ENCODE measurements around the gene TSHZ2.
"Not testable (repeated sequence)": the region's sequence is repeated elsewhere in the genome, so short reads cannot be mapped to it uniquely, and the experiment has no call there.

Gene TSHZ2

DNA sequence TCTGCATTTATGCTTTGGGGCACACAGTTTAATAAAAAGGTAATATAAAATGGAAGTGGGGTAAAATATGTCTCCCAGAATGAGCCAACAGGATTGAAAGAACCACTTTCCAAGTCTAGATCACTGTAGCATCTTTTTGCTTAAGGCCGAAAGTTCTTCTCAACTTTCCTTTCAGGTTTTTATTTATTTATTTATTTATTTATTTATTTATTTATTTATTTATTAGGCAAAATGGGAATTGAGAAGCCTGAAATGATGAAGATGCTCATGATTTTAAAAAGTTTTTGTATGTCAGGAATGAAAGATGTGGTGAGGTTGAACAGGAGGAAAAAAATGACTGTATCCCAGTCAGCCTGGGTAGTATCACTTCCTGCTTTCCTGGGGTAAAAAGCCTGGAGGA is 24.0 kb downstream of the TSHZ2 start:
- no peak for DNase-seq (ENCODE audit: low read depth)

- DNase-seq (ENCODE audit: low read depth): no peak
Measured at GRCh38 chr20:52996658-52997057, 24.5 kb downstream of the TSHZ2 start.

- no peak for DNase-seq (ENCODE audit: low read depth)
Measured at GRCh38 chr20:52998268-52998667, 26.1 kb downstream of the TSHZ2 start.

DNA sequence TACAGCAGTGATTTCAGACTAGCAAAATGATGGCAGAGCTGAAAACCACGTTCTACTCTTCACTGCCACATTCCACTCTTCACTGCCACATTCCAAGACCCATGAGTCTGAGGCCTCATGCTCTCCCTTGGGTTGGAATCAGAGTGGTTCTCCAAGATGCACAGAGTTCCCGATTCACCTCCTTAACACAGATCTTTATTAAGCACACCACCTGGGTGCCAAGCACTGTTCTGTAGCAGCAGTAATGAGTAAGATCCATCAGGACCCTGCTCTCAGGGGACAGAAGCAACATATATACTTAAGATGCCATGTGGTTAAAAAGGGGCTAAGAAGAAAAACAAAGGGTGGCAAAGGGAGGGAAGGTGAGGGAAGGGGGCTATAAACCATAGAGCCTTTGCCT is 26.9 kb downstream of the TSHZ2 start:
- no peak for DNase-seq (ENCODE audit: low read depth)

DNA sequence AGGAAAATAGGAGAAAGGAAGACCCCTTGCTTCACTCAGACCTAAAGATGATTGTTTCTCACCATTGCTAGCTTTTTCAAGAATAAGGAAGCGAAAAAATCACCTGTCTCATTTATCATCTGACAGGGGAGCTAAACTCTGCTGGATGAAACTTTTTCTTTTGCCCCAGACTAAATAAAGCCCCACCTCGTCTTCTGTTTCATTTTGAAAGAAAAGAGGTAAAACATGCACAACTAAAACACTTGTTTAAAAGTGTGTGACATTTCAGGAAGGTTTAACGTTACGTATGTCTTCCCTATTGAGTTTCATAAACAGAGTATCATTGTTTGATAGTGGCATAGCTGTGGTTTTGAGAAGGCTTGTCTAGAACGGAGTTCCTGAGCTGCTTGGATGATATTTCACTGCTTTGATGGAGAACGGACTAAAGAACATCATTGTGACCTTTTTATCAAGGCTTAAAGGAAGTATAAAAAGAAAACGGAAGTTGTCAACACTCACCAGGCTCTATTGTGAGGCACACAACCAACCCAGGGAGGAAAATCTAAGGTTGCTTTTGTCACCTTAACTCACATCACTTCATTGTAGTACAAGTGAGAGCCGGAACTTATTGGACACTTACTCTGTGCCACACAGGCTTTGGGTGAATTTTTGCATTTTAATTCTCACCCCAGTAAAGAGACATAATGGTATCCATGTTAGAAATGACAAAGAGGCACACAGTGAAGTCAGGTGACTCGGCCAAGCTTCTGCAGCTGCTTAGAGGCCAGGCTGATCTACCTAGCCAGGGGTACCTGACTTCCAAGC is 29.5 kb downstream of the TSHZ2 start:
- no peak for DNase-seq (ENCODE audit: low read depth)

DNA sequence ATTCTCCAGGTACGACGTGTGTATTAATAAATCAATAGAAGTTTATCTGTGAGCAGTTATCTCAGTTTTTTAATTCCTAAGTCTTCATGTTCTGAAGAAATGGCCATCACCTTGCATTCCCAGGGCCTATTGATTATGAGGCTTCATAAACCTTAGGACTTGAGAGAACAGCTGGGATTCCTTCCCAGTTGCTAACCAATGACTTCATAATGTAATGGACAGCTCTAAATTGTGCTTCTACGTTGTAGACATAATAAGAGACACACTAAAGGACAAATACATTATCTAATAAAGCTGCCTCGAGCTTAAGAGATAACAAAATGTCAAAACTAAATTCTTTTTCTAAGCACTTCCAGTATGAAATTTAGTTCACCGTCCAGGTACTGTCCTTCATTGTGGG is 30.6 kb downstream of the TSHZ2 start:
- no peak for DNase-seq (ENCODE audit: low read depth)

- DNase-seq (ENCODE audit: low read depth): no peak
Measured at GRCh38 chr20:53003420-53004154, 31.4 kb downstream of the TSHZ2 start.

GRCh38 chr20:53004267-53004813 is 32.2 kb downstream of the TSHZ2 start:
- no peak for DNase-seq (ENCODE audit: low read depth)

- no peak for DNase-seq (ENCODE audit: low read depth)
Measured at GRCh38 chr20:53009979-53010735, 38.0 kb downstream of the TSHZ2 start.

GRCh38 chr20:53011640-53012039 is 39.5 kb downstream of the TSHZ2 start:
- no peak for DNase-seq (ENCODE audit: low read depth)

DNA sequence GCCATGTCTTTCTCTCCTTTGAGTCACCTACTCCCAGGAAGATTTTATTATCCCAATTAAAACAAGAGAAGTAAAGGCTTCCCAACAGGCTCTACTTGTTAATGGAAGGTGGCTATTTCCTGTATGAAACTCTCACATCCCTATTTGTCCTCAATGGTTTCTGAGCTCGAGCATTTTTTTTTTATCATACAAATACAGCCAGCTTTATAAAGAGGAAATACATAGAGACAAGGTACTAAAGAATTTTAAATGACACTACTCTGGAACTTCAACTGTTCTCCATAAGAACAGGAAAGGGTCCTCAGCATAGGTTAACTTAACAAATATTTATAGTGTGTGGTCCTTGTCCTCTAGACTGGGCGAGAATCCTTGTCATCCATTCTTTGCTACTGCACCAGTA is 41.0 kb downstream of the TSHZ2 start:
- DNase-seq (ENCODE audit: low read depth): no peak

GRCh38 chr20:53013847-53014246 is 41.7 kb downstream of the TSHZ2 start:
- no peak for DNase-seq (ENCODE audit: low read depth)

GRCh38 chr20:53016071-53016470 is 43.9 kb downstream of the TSHZ2 start:
- no peak for DNase-seq (ENCODE audit: low read depth)

- no peak for DNase-seq (ENCODE audit: low read depth)
Measured at GRCh38 chr20:53016534-53017042, 44.4 kb downstream of the TSHZ2 start.

GRCh38 chr20:53017206-53017605 is 45.0 kb downstream of the TSHZ2 start:
- no peak for DNase-seq (ENCODE audit: low read depth)

DNA sequence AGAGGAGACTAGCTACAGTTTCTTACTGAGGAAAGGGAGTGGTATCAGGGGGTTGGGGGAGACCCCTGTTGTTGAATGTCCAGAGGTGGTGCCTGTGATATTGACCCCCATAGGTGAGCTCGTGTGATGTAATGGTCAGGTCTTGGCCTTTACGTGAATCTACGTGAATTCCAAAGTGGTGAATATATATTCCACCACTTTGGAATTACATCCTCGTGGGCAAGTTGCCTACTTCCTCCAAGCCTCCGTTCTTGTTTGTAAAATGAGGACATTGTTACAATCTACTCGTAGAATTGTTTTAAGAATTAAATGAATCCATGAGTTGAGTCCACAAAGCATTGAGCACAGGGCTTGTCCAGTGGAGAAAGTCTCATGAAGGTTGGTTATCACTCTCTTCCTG is 47.3 kb downstream of the TSHZ2 start:
- DNase-seq (ENCODE audit: low read depth): no peak

DNA sequence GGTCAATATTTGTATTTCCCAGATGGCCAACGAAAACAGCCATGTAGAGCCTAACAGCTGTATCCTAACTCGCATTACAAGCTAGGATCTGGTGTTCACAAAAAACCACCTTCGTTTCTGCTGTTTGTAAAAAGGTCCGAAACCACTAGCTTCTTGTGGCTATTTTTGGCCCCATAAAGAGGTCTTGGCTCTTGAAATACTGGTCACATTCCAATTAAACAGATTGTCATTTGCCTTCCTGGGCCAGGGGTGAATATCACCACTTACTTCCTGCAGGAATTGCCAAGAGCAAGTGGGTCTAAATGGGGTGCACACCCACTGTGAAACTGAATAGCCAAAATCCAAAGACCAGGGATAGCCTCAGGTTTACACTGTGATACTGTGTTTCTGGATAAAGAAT is 48.2 kb downstream of the TSHZ2 start:
- DNase-seq (ENCODE audit: low read depth): no peak

DNA sequence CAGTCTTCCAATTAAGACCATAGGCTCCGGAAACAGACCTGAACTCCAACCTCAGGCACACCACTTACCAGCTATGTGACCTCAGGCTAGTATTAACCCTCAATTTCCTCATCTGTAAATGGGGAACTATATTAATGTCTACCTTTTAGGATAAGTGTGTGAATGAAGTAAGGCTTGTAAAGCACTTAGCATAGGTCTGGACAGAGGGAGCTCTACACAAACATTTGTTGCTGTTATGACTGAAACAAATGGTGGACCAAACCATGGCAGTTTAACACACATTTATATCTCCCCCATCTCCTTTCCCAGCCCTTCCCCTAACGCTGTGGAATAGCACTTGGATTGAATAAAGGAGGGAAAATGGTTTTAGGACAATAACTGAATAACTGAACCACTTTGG is 48.7 kb downstream of the TSHZ2 start:
- DNase-seq (ENCODE audit: low read depth): no peak

- no peak for DNase-seq (ENCODE audit: low read depth)
Measured at GRCh38 chr20:53021934-53022333, 49.8 kb downstream of the TSHZ2 start.

GRCh38 chr20:53023732-53024520 is 51.8 kb downstream of the TSHZ2 start:
- no peak for DNase-seq (ENCODE audit: low read depth)

DNA sequence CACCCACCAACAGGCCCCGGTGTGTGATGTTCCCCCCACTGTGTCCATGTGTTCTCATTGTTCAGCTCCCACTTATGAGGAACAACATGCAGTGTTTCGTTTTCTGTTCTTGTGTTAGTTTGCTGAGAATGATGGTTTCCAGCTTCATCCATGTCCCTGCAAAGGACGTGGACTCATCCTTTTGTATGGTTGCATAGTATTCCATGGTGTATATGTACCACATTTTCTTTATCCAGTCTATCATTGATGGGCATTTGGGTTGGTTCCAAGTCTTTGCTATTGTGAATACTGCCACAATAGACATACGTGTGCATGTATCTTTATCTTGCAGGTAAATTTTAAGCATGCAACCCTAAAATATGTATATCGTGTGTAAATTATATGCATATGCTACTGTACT is 52.5 kb downstream of the TSHZ2 start:
- not testable (repeated sequence) for DNase-seq (ENCODE audit: low read depth)

GRCh38 chr20:53027089-53027488 is 54.9 kb downstream of the TSHZ2 start:
- DNase-seq (ENCODE audit: low read depth): no peak
